GM23338 (cell line): ENCODE data around the gene KLK7.

Experiments
- EZH2 ChIP-seq: fragments of 200-600 bp; sonication (generic); IDR thresholded peaks from one replicate; pipeline ENCODE4 v1.8.0; 2017; ENCODE audit warnings: antibody characterized with exemption, mild to moderate bottlenecking, low read depth; ENCODE audit not compliant: unreplicated experiment
- EZH2phosphoT487 ChIP-seq: fragments of 200-600 bp; sonication (generic); IDR thresholded peaks from one replicate; pipeline ENCODE4 v1.8.1; 2018; ENCODE audit warnings: antibody characterized with exemption; ENCODE audit not compliant: unreplicated experiment
- JUNB ChIP-seq: IDR thresholded peaks from one replicate; pipeline ENCODE4 v1.6.1; 2016; ENCODE audit warnings: antibody characterized with exemption; ENCODE audit not compliant: unreplicated experiment
- NANOG ChIP-seq: IDR thresholded peaks from 2 replicates; pipeline ENCODE4 v1.6.1; 2016; ENCODE audit warnings: antibody characterized with exemption, borderline replicate concordance
- POLR2AphosphoS5 ChIP-seq: IDR thresholded peaks from 2 replicates; pipeline ENCODE4 v1.6.1; 2016; ENCODE audit warnings: antibody characterized with exemption, low read depth
- STAT1 ChIP-seq: IDR thresholded peaks from one replicate; pipeline ENCODE4 v1.6.1; 2016; ENCODE audit warnings: antibody characterized with exemption; ENCODE audit not compliant: unreplicated experiment
- ZNF114 ChIP-seq: fragments of 250-450 bp; sonication (Bioruptor Pico); IDR thresholded peaks from 2 replicates; pipeline ENCODE4 v1.5.0; 2020; ENCODE audit warnings: mild to moderate bottlenecking, moderate library complexity
- TF ChIP-seq, protein P1 (sequence below): IDR thresholded peaks from one replicate; pipeline ENCODE4 v1.6.1; 2018; ENCODE audit warnings: antibody characterized with exemption; ENCODE audit not compliant: unreplicated experiment
- TF ChIP-seq, protein P2 (sequence below), 2 experiments: fragments of 200-600 bp in 1 of 2; sonication (generic) in 1 of 2; conservative IDR thresholded peaks; 2 replicates each; pipeline versions ENCODE4 v1.5.1 to v1.6.1; 2016 to 2017; ENCODE audit warnings: antibody characterized with exemption in 2 of 2, low read depth in 2 of 2, mild to moderate bottlenecking in 2 of 2, moderate library complexity in 1 of 2
- TF ChIP-seq, protein P3 (sequence below): fragments of 250-450 bp; sonication (Bioruptor Pico); IDR thresholded peaks from 2 replicates; pipeline ENCODE4 v1.5.0; 2020; ENCODE audit warnings: mild to moderate bottlenecking, moderate library complexity
- TF ChIP-seq, protein P4 (sequence below): IDR thresholded peaks from 2 replicates; pipeline ENCODE4 v1.6.1; 2016; ENCODE audit warnings: antibody characterized with exemption

DNA sequence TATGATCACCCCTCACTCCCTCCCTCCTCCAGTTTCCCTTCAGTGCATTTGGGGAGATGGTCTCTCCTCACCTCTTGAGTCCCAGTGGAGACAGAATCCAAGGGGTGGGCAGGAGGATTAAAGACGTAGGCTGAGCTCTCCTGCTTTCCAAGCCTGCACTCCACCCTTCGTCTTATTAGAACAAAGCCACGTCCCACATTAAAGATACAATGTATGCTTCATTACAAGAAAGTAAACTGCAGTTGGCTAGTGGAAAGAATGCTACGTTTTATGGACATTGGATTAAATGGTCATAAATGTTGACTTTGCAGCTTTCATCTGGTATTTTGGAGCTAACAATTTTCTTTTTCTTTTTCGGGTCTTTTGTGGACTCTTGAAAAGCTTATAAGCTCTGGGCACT, 44.2 kb upstream of the KLK7 start:
- TF ChIP-seq, protein P1, sequence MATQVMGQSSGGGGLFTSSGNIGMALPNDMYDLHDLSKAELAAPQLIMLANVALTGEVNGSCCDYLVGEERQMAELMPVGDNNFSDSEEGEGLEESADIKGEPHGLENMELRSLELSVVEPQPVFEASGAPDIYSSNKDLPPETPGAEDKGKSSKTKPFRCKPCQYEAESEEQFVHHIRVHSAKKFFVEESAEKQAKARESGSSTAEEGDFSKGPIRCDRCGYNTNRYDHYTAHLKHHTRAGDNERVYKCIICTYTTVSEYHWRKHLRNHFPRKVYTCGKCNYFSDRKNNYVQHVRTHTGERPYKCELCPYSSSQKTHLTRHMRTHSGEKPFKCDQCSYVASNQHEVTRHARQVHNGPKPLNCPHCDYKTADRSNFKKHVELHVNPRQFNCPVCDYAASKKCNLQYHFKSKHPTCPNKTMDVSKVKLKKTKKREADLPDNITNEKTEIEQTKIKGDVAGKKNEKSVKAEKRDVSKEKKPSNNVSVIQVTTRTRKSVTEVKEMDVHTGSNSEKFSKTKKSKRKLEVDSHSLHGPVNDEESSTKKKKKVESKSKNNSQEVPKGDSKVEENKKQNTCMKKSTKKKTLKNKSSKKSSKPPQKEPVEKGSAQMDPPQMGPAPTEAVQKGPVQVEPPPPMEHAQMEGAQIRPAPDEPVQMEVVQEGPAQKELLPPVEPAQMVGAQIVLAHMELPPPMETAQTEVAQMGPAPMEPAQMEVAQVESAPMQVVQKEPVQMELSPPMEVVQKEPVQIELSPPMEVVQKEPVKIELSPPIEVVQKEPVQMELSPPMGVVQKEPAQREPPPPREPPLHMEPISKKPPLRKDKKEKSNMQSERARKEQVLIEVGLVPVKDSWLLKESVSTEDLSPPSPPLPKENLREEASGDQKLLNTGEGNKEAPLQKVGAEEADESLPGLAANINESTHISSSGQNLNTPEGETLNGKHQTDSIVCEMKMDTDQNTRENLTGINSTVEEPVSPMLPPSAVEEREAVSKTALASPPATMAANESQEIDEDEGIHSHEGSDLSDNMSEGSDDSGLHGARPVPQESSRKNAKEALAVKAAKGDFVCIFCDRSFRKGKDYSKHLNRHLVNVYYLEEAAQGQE, result no peak
- TF ChIP-seq POLR2AphosphoS5 (no peak), EZH2phosphoT487 (no peak), EZH2 (no peak), STAT1 (no peak), NANOG (no peak), JUNB (no peak), ZNF114 (CRISPR knock-in tag) (no peak)
- TF ChIP-seq, protein P2, sequence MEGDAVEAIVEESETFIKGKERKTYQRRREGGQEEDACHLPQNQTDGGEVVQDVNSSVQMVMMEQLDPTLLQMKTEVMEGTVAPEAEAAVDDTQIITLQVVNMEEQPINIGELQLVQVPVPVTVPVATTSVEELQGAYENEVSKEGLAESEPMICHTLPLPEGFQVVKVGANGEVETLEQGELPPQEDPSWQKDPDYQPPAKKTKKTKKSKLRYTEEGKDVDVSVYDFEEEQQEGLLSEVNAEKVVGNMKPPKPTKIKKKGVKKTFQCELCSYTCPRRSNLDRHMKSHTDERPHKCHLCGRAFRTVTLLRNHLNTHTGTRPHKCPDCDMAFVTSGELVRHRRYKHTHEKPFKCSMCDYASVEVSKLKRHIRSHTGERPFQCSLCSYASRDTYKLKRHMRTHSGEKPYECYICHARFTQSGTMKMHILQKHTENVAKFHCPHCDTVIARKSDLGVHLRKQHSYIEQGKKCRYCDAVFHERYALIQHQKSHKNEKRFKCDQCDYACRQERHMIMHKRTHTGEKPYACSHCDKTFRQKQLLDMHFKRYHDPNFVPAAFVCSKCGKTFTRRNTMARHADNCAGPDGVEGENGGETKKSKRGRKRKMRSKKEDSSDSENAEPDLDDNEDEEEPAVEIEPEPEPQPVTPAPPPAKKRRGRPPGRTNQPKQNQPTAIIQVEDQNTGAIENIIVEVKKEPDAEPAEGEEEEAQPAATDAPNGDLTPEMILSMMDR (conservative IDR thresholded peaks at IDR 0.05; ENCODE audit: low read depth in 2 of 2), result no peak
- TF ChIP-seq, protein P3, sequence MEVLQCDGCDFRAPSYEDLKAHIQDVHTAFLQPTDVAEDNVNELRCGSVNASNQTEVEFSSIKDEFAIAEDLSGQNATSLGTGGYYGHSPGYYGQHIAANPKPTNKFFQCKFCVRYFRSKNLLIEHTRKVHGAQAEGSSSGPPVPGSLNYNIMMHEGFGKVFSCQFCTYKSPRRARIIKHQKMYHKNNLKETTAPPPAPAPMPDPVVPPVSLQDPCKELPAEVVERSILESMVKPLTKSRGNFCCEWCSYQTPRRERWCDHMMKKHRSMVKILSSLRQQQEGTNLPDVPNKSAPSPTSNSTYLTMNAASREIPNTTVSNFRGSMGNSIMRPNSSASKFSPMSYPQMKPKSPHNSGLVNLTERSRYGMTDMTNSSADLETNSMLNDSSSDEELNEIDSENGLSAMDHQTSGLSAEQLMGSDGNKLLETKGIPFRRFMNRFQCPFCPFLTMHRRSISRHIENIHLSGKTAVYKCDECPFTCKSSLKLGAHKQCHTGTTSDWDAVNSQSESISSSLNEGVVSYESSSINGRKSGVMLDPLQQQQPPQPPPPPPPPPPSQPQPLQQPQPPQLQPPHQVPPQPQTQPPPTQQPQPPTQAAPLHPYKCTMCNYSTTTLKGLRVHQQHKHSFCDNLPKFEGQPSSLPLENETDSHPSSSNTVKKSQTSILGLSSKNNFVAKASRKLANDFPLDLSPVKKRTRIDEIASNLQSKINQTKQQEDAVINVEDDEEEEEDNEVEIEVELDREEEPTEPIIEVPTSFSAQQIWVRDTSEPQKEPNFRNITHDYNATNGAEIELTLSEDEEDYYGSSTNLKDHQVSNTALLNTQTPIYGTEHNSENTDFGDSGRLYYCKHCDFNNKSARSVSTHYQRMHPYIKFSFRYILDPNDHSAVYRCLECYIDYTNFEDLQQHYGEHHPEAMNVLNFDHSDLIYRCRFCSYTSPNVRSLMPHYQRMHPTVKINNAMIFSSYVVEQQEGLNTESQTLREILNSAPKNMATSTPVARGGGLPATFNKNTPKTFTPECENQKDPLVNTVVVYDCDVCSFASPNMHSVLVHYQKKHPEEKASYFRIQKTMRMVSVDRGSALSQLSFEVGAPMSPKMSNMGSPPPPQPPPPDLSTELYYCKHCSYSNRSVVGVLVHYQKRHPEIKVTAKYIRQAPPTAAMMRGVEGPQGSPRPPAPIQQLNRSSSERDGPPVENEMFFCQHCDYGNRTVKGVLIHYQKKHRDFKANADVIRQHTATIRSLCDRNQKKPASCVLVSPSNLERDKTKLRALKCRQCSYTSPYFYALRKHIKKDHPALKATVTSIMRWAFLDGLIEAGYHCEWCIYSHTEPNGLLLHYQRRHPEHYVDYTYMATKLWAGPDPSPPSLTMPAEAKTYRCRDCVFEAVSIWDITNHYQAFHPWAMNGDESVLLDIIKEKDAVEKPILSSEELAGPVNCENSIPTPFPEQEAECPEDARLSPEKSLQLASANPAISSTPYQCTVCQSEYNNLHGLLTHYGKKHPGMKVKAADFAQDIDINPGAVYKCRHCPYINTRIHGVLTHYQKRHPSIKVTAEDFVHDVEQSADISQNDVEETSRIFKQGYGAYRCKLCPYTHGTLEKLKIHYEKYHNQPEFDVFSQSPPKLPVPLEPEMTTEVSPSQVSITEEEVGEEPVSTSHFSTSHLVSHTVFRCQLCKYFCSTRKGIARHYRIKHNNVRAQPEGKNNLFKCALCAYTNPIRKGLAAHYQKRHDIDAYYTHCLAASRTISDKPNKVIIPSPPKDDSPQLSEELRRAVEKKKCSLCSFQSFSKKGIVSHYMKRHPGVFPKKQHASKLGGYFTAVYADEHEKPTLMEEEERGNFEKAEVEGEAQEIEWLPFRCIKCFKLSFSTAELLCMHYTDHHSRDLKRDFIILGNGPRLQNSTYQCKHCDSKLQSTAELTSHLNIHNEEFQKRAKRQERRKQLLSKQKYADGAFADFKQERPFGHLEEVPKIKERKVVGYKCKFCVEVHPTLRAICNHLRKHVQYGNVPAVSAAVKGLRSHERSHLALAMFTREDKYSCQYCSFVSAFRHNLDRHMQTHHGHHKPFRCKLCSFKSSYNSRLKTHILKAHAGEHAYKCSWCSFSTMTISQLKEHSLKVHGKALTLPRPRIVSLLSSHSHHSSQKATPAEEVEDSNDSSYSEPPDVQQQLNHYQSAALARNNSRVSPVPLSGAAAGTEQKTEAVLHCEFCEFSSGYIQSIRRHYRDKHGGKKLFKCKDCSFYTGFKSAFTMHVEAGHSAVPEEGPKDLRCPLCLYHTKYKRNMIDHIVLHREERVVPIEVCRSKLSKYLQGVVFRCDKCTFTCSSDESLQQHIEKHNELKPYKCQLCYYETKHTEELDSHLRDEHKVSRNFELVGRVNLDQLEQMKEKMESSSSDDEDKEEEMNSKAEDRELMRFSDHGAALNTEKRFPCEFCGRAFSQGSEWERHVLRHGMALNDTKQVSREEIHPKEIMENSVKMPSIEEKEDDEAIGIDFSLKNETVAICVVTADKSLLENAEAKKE, result no peak
- TF ChIP-seq, protein P4, sequence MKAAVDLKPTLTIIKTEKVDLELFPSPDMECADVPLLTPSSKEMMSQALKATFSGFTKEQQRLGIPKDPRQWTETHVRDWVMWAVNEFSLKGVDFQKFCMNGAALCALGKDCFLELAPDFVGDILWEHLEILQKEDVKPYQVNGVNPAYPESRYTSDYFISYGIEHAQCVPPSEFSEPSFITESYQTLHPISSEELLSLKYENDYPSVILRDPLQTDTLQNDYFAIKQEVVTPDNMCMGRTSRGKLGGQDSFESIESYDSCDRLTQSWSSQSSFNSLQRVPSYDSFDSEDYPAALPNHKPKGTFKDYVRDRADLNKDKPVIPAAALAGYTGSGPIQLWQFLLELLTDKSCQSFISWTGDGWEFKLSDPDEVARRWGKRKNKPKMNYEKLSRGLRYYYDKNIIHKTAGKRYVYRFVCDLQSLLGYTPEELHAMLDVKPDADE, result no peak
